K562 (cell line): ENCODE data around the gene DNM1. TPM values are rescaled to one million over a fixed set of nuclear protein-coding genes. Genes with fewer than 3 reads are reported as not detected.

Experiments
- ATAC-seq: fragments of 200-7000 bp; cut with Tn5 transposase; 3 replicates; pipeline ENCODE4 v1.9.1; 2020; ENCODE audit warnings: moderate library complexity
- BruUV-seq: library from RNA; stranded (reverse); fragments of 400-500 nt; replicated peaks from 2 replicates; lab custom pipeline; 2021; lab: Mats Ljungman, UMichigan
- CTCF ChIA-PET: fragments of 300-600 bp; formaldehyde crosslinking; extraction: SDS; loops from one replicate; lab custom pipeline; 2021; ENCODE audit warnings: low intra/inter-chr PET ratio; lab: Yijun Ruan, JAX
- POLR2A ChIA-PET: fragments of 300-600, 350-650 bp; sonication (Branson Sonifier 250); formaldehyde crosslinking; extraction: SDS; loops from one replicate; lab custom pipeline; 2021; ENCODE audit warnings: antibody characterized with exemption, inconsistent platforms; lab: Yijun Ruan, JAX
- DNase-seq, 4 experiments: peaks; one replicate each; pipeline versions ENCODE4 v3.0.0 to v3.0.0-alpha.2; 2011 to 2018; ENCODE audit warnings: low spot score in 3 of 4, mixed read lengths in 3 of 4; ENCODE audit errors: extremely low read depth in 1 of 4
- FAIRE-seq: peaks from 2 replicates; lab custom pipeline; 2011; peaks lifted over from hg19 to GRCh38; lab: Jason Lieb, UNC
- H2AFZ ChIP-seq: 2 replicates; pipeline ENCODE4 v1.6.0; 2011; ENCODE audit warnings: low read depth, low read length, control low read depth, inconsistent platforms
- H3K27ac ChIP-seq: fragments of 200-600 bp; 3 replicates; pipeline ENCODE4 v1.8.0; 2011; ENCODE audit warnings: low read depth, mild to moderate bottlenecking, control low read depth, inconsistent platforms, low read length, moderate library complexity, mixed read lengths; ENCODE audit errors: extremely low read depth
- H3K27me3 ChIP-seq, 2 experiments: fragments of 300-600 bp in 1 of 2; 2 replicates in 1 of 2; 3 replicates in 1 of 2; pipeline versions ENCODE4 v1.6.0 to v1.8.0; 2011; ENCODE audit warnings: inconsistent platforms in 2 of 2, low read length in 2 of 2, mild to moderate bottlenecking in 1 of 2, mixed read lengths in 1 of 2, moderate library complexity in 1 of 2; ENCODE audit not compliant: control insufficient read depth in 2 of 2, insufficient read depth in 2 of 2
- H3K36me3 ChIP-seq: fragments of 300-600 bp; 3 replicates; pipeline ENCODE4 v1.8.0; 2011; ENCODE audit warnings: mild to moderate bottlenecking, low read length, inconsistent platforms; ENCODE audit not compliant: control insufficient read depth, insufficient read depth
- H3K4me1 ChIP-seq, 2 experiments: fragments of 200-600 bp in 1 of 2; replicated peaks in 1 of 2; 2 replicates in 1 of 2; 3 replicates in 1 of 2; pipeline versions ENCODE4 v1.5.1 to v1.8.0; 2011; ENCODE audit warnings: inconsistent platforms in 2 of 2, low read length in 2 of 2, mild to moderate bottlenecking in 1 of 2, mixed read lengths in 1 of 2, moderate library complexity in 1 of 2; ENCODE audit not compliant: control insufficient read depth in 2 of 2, insufficient read depth in 2 of 2
- H3K4me2 ChIP-seq: 2 replicates; pipeline ENCODE4 v1.6.1; 2011; ENCODE audit warnings: low read length, control low read depth, inconsistent platforms, mixed read lengths; ENCODE audit not compliant: insufficient read depth
- H3K4me3 ChIP-seq: fragments of 200-600 bp; sonication (generic), shearing (Covaris generic); 2 replicates; pipeline ENCODE4 v1.5.1; 2016; ENCODE audit warnings: control low read depth, inconsistent platforms
- H3K79me2 ChIP-seq: fragments of 200-600 bp; 3 replicates; pipeline ENCODE4 v1.8.0; 2011; ENCODE audit warnings: low read length, inconsistent platforms; ENCODE audit not compliant: control insufficient read depth, insufficient read depth
- H3K9ac ChIP-seq, 2 experiments: 2 replicates each; pipeline versions ENCODE4 v1.6.0 to v1.6.1; 2011; ENCODE audit warnings: low read depth in 2 of 2, low read length in 2 of 2, control low read depth in 1 of 2, inconsistent platforms in 1 of 2, mild to moderate bottlenecking in 1 of 2, mixed read lengths in 1 of 2; ENCODE audit not compliant: insufficient read depth in 1 of 2
- H3K9me1 ChIP-seq: one replicate; pipeline ENCODE4 v1.6.0; 2011; ENCODE audit warnings: inconsistent platforms, mild to moderate bottlenecking, low read length, moderate library complexity; ENCODE audit not compliant: control insufficient read depth, insufficient read depth
- H3K9me3 ChIP-seq: replicated peaks from 2 replicates; pipeline ENCODE4 v1.5.1; 2011; ENCODE audit warnings: low read depth, low read length, inconsistent platforms; ENCODE audit not compliant: control insufficient read depth, insufficient read depth
- H4K20me1 ChIP-seq: replicated peaks from 2 replicates; pipeline ENCODE4 v1.6.1; 2011; ENCODE audit warnings: low read length, inconsistent platforms, mixed read lengths; ENCODE audit not compliant: control insufficient read depth, insufficient read depth
- ATF7 ChIP-seq: fragments of 450-650 bp; IDR thresholded peaks from 2 replicates; pipeline ENCODE4 v1.7.1; 2014; ENCODE audit warnings: mild to moderate bottlenecking, moderate library complexity
- BCOR ChIP-seq: fragments of 450-650 bp; IDR thresholded peaks from 2 replicates; pipeline ENCODE4 v1.6.1; 2016
- CBX3 ChIP-seq, 2 experiments: IDR thresholded peaks; 1 replicate in 1 of 2; 2 replicates in 1 of 2; pipeline ENCODE4 v1.6.1; 2012; ENCODE audit warnings: inconsistent platforms in 2 of 2, low read length in 2 of 2, borderline replicate concordance in 1 of 2, control low read depth in 1 of 2
- CHD4 ChIP-seq: fragments of 200-600 bp; sonication (generic); IDR thresholded peaks from 3 replicates; pipeline ENCODE4 v1.6.1; 2012; ENCODE audit warnings: low read depth, mild to moderate bottlenecking, mixed read lengths, low read length, inconsistent platforms; ENCODE audit not compliant: insufficient read depth, insufficient replicate concordance, poor library complexity, severe bottlenecking
- GABPB1 ChIP-seq: sonication (generic); formaldehyde crosslinking; IDR thresholded peaks from 2 replicates; pipeline ENCODE4 v1.8.0; 2022; ENCODE audit warnings: mild to moderate bottlenecking, missing genetic modification reagents
- HDAC2 ChIP-seq: fragments of 450-650 bp; IDR thresholded peaks from 2 replicates; pipeline ENCODE4 v1.6.1; 2016; ENCODE audit warnings: mild to moderate bottlenecking
- HOMEZ ChIP-seq: fragments of 250-450 bp; sonication (Bioruptor Pico); IDR thresholded peaks from 2 replicates; pipeline ENCODE4 v1.4.0; 2020; ENCODE audit warnings: mild to moderate bottlenecking, moderate library complexity
- LARP7 ChIP-seq: fragments of 450-650 bp; IDR thresholded peaks from 2 replicates; pipeline ENCODE4 v1.6.1; 2016
- MAFG ChIP-seq: fragments of 450-650 bp; conservative IDR thresholded peaks from 2 replicates; pipeline ENCODE4 v1.6.1; 2016; ENCODE audit warnings: missing genetic modification characterization, missing compliant biosample characterization
- NFXL1 ChIP-seq: fragments of 450-650 bp; formaldehyde crosslinking; IDR thresholded peaks from 2 replicates; pipeline ENCODE4 v1.4.0; 2021; ENCODE audit warnings: mild to moderate bottlenecking
- NFYB ChIP-seq: IDR thresholded peaks from 2 replicates; pipeline ENCODE4 v1.6.1; 2011; ENCODE audit warnings: mild to moderate bottlenecking, moderate library complexity; ENCODE audit not compliant: insufficient read length; ENCODE audit errors: extremely low read depth
- PHF21A ChIP-seq: fragments of 450-650 bp; IDR thresholded peaks from 2 replicates; pipeline ENCODE4 v1.6.1; 2017; ENCODE audit warnings: low read depth, borderline replicate concordance
- RCOR1 ChIP-seq, 2 experiments: IDR thresholded peaks; 2 replicates each; pipeline ENCODE4 v1.6.1; 2012; ENCODE audit warnings: low read depth in 2 of 2, low read length in 2 of 2, borderline replicate concordance in 1 of 2, improper control_type of control experiment in 1 of 2
- SIN3B ChIP-seq: fragments of 450-650 bp; IDR thresholded peaks from 2 replicates; pipeline ENCODE4 v1.6.1; 2017; ENCODE audit warnings: low read depth, mild to moderate bottlenecking, moderate library complexity
- SMARCA5 ChIP-seq: fragments of 450-650 bp; IDR thresholded peaks from 2 replicates; pipeline ENCODE4 v1.6.1; 2016
- SRSF7 ChIP-seq: fragments of 200-400 bp; formaldehyde crosslinking; optimal IDR thresholded peaks from 2 replicates; pipeline ENCODE3; 2017; ENCODE audit warnings: mild to moderate bottlenecking, low read depth, low read length
- SRSF9 ChIP-seq: fragments of 200-400 bp; formaldehyde crosslinking; IDR thresholded peaks from 2 replicates; pipeline ENCODE4 v1.6.1; 2017; ENCODE audit warnings: low read depth, low read length, borderline replicate concordance
- ZFP36 ChIP-seq: fragments of 150-350 bp; IDR thresholded peaks from 2 replicates; pipeline ENCODE4 v1.6.1; 2018; ENCODE audit warnings: low read length, low read depth; ENCODE audit not compliant: partially characterized antibody
- ZKSCAN1 ChIP-seq: fragments of 150-350 bp; IDR thresholded peaks from 2 replicates; pipeline ENCODE4 v1.6.1; 2016; ENCODE audit warnings: low read depth, low read length
- ZNF444 ChIP-seq: fragments of 250-450 bp; sonication (Bioruptor Pico); IDR thresholded peaks from 2 replicates; pipeline ENCODE4 v1.4.0; 2020; ENCODE audit warnings: mild to moderate bottlenecking, moderate library complexity
- ZNF75A ChIP-seq: fragments of 450-650 bp; formaldehyde crosslinking; IDR thresholded peaks from 2 replicates; pipeline ENCODE4 v1.4.0; 2020; ENCODE audit warnings: mild to moderate bottlenecking
- ZNF778 ChIP-seq: fragments of 450-650 bp; formaldehyde crosslinking; IDR thresholded peaks from 2 replicates; pipeline ENCODE4 v1.4.0; 2020; ENCODE audit warnings: mild to moderate bottlenecking, moderate library complexity
- ZSCAN32 ChIP-seq: fragments of 450-650 bp; formaldehyde crosslinking; IDR thresholded peaks from 2 replicates; pipeline ENCODE4 v1.4.0; 2020; ENCODE audit warnings: mild to moderate bottlenecking, moderate library complexity
- WGBS: fragments of 100-300 bp; shearing (Covaris generic); methylation state at CpG from one replicate; pipeline ENCODE4 v1.1.6; 2016; ENCODE audit warnings: low coverage, mixed read lengths; ENCODE audit not compliant: insufficient coverage; ENCODE audit errors: missing lambda C conversion rate; 5-methylcytosine and 5-hydroxymethylcytosine counted together
- in situ Hi-C: fragments of 300-500 bp; cut with MboI; formaldehyde crosslinking; loops from 4 replicates; pipeline ENCODE4 v1.15.0; 2018; ENCODE audit warnings: inconsistent platforms, mixed read lengths
- intact Hi-C: fragments of 100-400 bp; cut with micrococcal nuclease; formaldehyde crosslinking; loops from 2 replicates; pipeline ENCODE4 v1.14.2; 2022
- polyA plus RNA-seq, 8 experiments: library from polyadenylated mRNA; depleted of rRNA in 4 of 8; stranded (reverse) in 5 of 8; unstranded in 3 of 8; fragments of >200 nt; fragmentation: Nextera tagmentation in 2 of 8; fragmentation: Illumina TruSeq in 1 of 8; extraction: Ambion mirVana in 2 of 8; extraction: Trizol in 1 of 8; gene quantifications; 2 replicates each; pipeline versions ENCODE4 v1.2.1 to v1.2.3, GENCODE V29; 2011 to 2014; ENCODE audit warnings: inconsistent platforms in 1 of 8, missing spikeins in 1 of 8
- total RNA-seq, 7 experiments: library from RNA; depleted of rRNA in 6 of 7; stranded (reverse); fragments of >200 nt in 6 of 7; fragmentation: Illumina TruSeq in 2 of 7; extraction: Trizol in 2 of 7; gene quantifications; 2 replicates each; pipeline versions ENCODE4 v1.2.1 to v1.2.3, GENCODE V29; 2011 to 2021; ENCODE audit warnings: low replicate concordance in 1 of 7

The DNM1 gene
- total and polyA plus RNA-seq, 9 of the 15 experiments (the other 6 are each of a cell fraction or from before 2014, with no cell fraction given) = 0.39 to 23.1 (median 9.1) TPM

DNA sequence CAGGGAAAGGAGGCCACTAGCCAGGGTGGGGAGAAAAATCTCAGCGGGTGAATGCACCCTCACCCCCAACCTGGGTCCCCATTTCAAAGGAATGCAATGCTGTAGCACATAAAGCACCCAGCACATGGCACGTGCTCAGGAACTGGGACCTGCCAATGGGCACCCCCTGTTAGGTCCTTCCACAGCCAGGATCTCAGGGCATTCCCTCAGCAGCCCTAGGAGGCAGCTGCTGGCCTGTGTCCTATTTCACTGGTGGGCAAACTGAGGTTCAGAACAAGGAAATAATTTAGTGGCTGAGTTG, 8.8 kb downstream of the DNM1 start (continued):
- TF ChIP-seq NFYB (no peak), LARP7 (no peak)

DNA sequence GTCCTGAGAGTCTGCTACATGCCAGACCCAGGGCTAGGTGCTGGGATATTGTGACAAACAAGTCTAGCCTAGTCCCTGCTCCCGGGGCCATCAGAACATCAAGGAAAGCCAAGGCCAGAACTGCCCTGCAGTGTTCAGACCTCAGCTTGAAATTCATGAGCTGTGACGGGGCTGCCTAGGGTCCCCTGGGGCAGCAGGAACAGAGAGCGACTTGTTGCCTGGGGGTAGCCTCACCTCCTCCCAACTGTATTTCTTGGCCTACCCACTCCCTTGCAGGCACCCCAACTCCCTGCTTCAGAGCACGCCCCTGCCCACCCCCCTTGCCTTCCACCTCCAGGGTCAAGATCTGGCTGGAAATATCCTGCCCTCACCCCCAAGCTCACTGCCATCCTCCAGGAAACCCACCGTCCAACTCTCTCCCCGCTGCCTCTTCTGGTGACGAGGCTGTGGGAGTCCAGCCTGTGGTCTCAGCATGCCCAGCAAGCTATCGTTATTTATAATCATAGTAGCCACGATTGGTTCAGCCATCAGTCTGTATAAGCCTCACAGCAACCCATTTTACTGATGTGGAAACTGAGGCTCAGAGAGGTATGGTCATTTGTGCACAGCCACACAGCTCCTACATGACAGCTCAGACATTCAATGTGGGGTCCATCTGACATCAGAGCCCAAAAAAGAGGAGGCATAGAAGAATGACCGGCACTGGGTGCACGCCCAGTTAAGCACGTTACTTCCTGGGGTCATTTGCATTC, 10.7 kb downstream of the DNM1 start:
- no peaks in the 10 kb centered on the region for H3K79me2 ChIP-seq
- H3K27ac ChIP-seq = no peak overlapping the region
- H4K20me1 ChIP-seq = no peaks in the 10 kb centered on the region; the same call in 1 of the 2 replicates
- no peaks in the 10 kb centered on the region for H3K9me3 ChIP-seq
- no peaks in the 10 kb centered on the region for H3K36me3 ChIP-seq
- DNase-seq = no peak
- intact Hi-C loops (loop anchor here (10.0 kb wide), 1 partner anchor 131 kb away; the partner anchor contains the start of gene SLC27A4), in situ Hi-C loops (loop anchor here (10.0 kb wide), 1 partner anchor 1461 kb away; no protein-coding TSS in a partner anchor)
- no peaks in the 10 kb centered on the region for H3K27me3 ChIP-seq
- peaks cover 5% of the 10 kb centered on the region for H3K9me1 ChIP-seq
- FAIRE-seq = no peak
- BruUV-seq = no TSS peak
- WGBS = 61% methylated on average over 12 of the region's 12 CpGs
- ATAC-seq = no peak
- peaks cover 14 to 47% of the 10 kb centered on the region in 2 experiments for H3K4me1 ChIP-seq
- POLR2A ChIA-PET = interaction anchor here (0.6 to 2.0 kb wide), 8 partner anchors 9 to 149 kb away, joined by 3 to 6 read pairs (median 4); no protein-coding TSS in a partner anchor
- H3K4me3 ChIP-seq = no peak overlapping the region
- H3K9ac ChIP-seq = peak overlapping the region in 1 of 2 experiments; percentile 74; a peak in 2 of 4 replicates
- H2AFZ ChIP-seq = no peak overlapping the region
- H3K4me2 ChIP-seq = no peak overlapping the region
- CTCF ChIA-PET = no interaction called here
- TF ChIP-seq ZFP36 (peak; percentile 54), CHD4 (peak; percentile 90), CBX3 (IDR thresholded peaks at IDR 0.05; ENCODE audit: borderline replicate concordance in 1 of 2, low read length in 2 of 2) (0 out of 3 replicates have a peak, but pooled peaks of 1 of the 2 experiments have one; percentile 50), ATF7 (no peak), HDAC2 (peak; percentile 95), GABPB1 (CRISPR knock-in tag) (no peak), ZNF75A (no peak), ZNF444 (no peak), SIN3B (no peak), SRSF7 (no peak), SRSF9 (no peak), PHF21A (no peak), ZNF778 (CRISPR knock-in tag) (no peak), ZSCAN32 (CRISPR knock-in tag) (no peak), RCOR1 (IDR thresholded peaks at IDR 0.05; ENCODE audit: borderline replicate concordance in 1 of 2, low read depth in 2 of 2, low read length in 2 of 2) (peak; percentile 13 to 84; a peak in 2 of 4 replicates), HOMEZ (CRISPR knock-in tag) (no peak), BCOR (peak; percentile 99), SMARCA5 (peak; percentile 97), ZKSCAN1 (peak; percentile 22), MAFG (no peak), NFXL1 (CRISPR knock-in tag) (no peak)
